Putamen (tissue), 1 donor: ENCODE measurements around the gene OR10A4.
"Not testable (repeated sequence)": the region's sequence is repeated elsewhere in the genome, so short reads cannot be mapped to it uniquely, and the experiment has no call there.

Experiments used
- DNase-seq: peaks from one replicate; pipeline ENCODE4 v3.0.0-alpha.2; 2016; ENCODE audit warnings: low spot score

Gene OR10A4, protein sequence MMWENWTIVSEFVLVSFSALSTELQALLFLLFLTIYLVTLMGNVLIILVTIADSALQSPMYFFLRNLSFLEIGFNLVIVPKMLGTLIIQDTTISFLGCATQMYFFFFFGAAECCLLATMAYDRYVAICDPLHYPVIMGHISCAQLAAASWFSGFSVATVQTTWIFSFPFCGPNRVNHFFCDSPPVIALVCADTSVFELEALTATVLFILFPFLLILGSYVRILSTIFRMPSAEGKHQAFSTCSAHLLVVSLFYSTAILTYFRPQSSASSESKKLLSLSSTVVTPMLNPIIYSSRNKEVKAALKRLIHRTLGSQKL

DNA sequence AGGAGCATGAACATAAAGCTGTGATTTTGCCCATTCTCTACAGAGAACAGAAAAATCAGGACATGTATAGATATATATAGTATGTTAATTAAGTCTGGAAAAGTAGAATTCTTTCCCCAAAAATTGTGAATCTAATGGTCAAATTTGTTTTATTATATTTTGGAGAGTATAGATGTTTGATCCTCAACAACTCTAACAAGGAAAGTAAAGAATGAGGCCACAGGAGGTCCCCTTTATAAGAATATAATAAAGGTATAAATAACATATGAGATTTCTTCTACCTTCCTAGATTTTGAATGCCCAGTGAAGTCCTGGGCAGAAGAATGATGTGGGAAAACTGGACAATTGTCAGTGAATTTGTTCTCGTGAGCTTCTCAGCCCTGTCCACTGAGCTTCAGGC is at the start of gene OR10A4:
TSS of gene OR10A4 (plus strand) at position 301 of the 400 bp plus-strand sequence. CDS start at position 324, 23 bp downstream.
- DNase-seq: no peak

DNA sequence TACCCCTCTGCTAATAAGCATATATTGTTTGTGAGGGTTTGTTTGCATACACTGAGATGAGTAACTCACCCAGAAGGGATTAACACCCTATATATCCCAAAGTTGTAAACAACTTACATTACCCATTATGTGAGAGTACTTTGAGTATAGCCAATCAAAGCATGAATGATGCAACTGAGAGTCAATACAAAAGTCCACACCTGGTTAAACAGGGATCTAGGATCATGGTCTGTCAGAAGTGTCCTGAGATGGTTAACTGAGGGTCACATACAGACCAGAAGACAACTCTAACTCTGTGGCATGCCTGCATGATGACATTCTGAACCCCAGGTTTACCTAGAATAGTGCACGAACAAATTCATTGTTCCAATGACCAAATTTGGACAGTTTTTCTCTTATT is 48.3 kb upstream of the OR10A4 start:
- DNase-seq: no peak

DNA sequence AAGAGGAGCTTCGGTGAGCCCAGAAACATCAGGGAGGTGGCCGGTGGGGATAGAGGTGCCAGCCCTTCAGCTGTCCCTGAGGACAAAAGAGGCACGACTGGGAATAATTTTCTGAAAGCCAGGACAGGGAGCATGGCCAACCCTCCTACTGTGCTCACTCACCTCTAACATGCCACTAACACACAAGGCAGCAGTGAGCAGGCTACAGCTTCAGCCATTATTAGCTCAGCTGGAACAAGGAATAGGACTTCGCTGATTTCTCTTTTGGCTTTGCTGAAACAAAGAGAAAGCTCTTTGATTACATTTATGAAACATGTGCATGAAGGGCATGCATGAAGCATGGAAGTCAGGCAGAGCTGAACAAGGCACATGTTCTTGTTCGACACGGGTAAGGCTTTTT is 43.1 kb upstream of the OR10A4 start:
- no peak for DNase-seq

DNA sequence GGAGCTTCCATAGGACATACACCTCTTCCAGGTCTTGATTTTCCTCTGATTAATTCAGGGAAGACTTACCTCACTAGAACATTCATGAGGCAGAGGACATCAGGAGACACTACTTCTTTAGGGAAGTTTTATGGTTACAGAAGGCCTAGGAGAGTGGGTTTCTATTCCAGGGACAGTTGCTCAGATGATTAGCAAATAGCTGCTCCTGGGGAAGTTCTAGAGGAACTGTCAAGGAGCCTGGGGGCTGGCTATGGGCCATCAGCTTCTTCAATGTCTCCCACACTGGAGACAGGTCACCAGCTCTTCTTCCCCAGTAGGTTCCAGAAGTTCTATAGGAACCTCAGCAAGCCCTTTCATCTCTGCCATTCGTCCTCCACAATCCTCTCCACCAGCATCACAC is 42.4 kb upstream of the OR10A4 start:
- DNase-seq: no peak

DNA sequence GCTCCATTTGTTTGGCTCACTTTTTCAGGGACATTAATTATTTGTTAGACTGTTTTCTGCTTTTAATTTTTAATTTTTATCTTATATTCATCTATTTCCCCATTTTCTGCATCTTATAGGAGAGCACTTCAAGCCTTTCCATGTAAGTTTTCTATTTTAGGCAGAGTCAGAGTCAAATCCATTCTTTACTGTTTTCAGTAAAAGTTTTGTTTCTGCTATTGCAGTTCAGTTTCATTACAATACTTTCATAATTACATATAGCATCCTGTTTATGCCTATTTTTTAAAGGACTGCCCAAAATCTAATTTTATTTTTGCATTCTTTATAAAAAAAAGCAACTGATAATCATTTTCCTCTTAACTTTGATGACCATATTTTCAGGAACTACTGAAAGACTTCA is 34.7 kb upstream of the OR10A4 start:
- DNase-seq: no peak

DNA sequence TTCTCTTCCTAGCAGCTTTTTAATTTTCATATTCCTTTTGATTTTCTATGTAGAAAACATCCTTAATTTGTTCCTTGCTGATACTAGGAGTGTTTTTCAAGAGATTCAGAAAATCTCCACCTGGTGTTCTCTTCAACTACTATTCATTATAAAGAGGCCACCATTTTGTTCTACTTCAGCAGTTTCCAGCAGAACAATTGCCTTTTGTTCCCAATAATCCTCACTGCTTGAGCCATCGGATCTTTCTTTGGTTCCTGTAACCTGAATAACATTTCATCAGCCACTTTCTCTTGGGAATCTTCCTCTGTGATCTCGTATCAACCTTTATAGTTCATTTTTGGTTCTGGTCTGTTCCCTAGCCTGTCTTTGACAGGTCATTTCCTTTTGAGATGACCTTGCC is 32.8 kb upstream of the OR10A4 start:
- no peak for DNase-seq

DNA sequence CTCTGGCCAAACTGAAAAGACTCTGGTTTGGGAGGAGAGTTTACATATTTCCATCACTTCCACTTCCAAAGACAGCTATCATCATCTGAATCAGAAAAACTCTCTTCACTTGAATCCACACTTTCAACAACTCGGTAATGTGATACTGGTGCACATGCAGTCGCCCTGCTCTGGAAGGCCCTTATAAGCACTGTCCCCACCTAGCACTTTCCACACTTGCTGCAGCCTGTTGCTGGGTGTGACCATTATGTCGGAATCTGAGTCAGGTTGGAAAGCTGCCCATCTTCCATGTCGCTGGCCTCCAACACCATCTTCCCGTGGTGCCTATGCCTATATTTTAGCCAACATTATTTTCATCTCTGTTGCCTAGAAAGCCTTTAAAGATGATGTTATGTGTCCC is 32.1 kb upstream of the OR10A4 start:
- DNase-seq: no peak

DNA sequence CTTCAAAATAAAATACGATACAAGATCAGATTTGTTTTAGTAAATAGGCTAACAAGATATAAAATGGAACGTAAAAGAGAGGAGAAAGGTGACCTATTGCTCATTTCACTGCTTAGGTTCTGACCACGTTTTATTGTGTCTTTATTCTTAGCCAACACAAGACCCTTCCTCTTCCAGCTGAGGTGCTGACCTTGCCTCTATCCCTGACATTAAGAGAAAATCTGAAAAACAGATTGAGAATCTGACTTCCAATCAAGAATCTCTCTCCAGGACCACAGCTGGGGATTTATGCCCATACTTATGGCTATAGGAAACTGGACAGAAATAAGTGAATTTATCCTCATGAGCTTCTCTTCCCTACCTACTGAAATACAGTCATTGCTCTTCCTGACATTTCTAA is 31.0 kb upstream of the OR10A4 start, which contains the start of gene OR10A5:
TSS of gene OR10A5 (plus strand) at position 301 of the 400 bp plus-strand sequence. CDS start at position 301, 0 bp downstream.
- no peak for DNase-seq

DNA sequence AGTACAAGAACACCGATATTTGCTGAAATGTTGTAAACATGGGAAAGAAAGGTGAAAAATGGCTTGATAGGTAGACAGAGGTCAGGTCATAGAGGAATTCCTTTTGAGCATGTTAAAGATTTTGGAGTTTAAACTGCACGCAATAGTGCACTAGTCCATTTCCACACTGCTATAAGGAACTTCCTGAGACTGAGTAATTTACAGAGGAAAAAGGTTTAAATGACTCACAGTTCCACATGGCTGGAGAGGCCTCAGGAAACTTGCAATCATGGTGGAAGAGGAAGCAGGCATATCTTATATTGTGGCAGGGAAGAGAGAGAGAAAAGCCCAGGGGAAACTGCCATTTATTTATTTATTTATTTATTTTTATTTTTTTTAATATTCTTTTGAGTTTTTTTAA is 25.9 kb upstream of the OR10A4 start:
- DNase-seq: no peak

DNA sequence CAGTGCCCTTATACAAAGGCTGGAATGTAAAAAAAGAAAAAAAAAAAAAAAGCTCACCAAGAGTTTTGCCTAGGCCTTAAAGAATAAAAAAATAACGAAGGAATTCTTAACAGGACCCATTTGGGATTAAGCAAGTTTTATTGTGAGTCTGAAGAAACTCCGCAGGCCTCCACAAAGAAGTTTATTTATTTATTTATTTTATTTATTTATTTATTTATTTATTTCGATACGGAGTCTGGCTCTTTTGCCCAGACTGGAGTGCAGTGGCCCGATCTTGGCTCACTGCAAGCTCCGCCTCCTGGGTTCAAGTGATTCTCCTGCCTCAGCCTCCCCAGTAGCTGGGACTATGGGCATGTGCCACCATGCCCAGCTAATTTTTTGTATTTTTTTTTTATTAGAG is 21.6 kb upstream of the OR10A4 start:
- DNase-seq: not testable (repeated sequence)

DNA sequence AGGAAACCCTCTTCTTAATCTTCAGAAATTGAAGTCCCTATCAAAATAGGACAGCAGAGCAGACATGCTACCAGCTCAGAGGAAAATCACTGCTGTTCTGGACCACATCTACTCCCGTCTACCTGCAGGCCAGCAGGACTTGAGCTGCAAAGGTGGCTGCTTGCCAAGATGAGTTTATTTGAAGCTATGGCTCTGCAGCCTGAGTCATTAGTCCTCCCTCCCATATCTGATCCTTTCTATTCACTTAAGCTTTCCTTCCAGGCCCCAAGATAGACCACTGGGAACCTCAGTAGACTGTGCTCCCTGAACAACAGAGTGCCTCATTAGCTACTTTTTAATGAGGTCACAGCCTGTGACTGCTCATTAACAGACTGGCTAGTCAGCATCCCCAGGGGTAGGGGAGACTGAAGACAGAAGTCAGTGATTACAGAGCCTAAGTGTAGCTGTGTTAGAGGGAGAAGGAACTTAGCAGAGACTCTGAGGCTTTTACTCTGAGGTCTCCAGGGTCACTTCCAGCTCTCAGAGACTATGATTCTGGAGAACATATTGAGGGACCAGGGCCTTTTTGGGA is 20.4 kb upstream of the OR10A4 start:
- no peak for DNase-seq

DNA sequence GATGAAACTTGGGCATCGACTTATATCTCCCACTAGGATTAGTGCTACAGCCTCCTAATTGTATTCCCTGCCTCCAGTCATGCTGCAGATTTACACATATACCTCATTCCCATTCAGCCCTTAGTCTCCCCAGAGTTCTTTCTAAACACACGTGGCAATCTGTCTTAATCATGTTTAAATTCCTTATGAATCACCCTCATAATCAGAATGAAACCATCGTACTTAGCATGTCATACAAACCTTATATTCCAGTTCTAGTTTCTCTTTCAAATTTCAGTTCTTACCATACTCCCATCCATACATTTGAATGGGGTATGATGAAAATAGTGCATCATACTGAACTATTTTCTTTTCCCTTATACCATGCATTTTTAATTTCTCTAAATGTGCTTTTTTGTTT is 19.6 kb upstream of the OR10A4 start:
- no peak for DNase-seq

DNA sequence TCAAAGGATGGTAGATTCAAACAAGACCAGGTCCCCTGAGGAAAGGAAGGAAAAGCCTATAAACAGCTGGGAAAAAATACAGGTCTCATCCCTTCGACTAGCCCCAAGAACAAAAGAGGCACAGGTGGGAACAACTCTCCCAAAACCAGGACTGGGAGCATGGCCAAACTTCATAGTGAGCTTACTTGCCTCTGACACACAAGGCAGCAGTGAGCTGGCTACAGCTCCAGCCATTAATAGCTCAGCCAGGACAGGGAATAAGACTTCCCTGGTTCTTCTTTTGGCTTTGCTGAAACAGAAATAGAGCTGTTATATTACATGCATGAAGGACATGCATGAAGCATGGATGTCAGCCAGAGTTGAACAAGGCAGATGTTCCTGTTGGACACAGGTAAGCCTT is 13.5 kb upstream of the OR10A4 start, which contains the start of gene OR10A2:
TSS of gene OR10A2 (plus strand) at position 97 of the 400 bp plus-strand sequence. CDS start 6,698 bp downstream, outside the sequence.
- no peak for DNase-seq

DNA sequence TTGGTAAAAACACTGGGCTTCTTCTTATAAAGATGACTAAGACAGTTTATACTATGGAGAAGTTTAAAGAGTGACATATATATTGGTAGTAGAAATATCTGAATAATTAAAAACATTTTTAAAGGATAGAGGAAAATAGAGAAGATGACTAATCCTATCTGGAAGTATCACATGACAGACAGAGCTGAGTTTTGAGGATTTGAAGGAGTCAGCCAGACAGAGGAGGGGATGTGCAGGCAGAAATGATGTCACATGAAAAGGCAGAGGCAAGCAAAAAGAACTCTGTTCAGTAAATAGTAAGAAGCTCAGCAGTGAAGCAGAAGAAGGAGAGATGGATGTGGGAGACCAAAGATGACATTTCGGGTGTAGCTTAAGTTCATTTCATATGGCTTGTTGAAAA is 12.0 kb upstream of the OR10A4 start:
- DNase-seq: peak; percentile 9

DNA sequence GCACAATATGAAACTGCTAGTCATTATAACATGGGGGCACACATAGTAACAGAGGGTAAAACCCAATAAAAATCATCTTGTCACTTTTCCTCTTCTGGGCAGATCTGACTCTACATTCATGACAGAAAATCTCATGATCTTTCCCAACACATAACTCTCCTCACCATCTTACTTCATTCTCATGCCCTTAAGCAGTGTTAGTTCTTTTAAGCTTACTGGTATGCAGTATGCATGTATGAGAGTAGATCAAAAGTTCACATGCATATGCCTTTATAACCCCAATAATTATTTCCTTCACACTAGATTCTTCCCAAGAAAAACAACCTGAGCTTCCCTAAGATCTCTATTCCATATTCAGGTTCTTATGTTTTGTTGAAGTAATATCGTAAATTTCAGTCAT is 5.1 kb upstream of the OR10A4 start:
- no peak for DNase-seq

DNA sequence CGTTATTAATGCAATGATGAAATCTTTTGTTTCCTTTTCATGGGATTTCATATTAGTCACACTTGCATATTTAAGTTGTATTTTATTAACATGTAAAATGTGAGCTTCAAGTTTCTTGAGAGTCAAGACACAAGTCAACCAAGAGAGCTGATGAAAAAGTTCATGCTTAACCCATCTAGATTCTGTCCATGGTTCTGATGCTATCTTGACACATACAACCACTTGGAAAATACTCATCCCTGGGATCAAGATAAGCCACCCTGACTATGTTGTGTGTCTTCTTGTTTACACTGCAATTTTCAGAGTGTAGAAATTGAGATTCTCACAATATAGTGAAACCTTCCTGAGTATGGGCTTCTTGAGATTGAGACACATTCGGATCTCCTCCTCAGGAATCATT is 664 bp upstream of the OR10A4 start:
- DNase-seq: no peak

DNA sequence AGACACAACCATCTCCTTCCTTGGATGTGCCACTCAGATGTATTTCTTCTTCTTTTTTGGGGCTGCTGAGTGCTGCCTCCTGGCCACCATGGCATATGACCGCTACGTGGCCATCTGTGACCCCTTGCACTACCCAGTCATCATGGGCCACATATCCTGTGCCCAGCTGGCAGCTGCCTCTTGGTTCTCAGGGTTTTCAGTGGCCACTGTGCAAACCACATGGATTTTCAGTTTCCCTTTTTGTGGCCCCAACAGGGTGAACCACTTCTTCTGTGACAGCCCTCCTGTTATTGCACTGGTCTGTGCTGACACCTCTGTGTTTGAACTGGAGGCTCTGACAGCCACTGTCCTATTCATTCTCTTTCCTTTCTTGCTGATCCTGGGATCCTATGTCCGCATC is 489 bp downstream of the OR10A4 start:
- DNase-seq: no peak

DNA sequence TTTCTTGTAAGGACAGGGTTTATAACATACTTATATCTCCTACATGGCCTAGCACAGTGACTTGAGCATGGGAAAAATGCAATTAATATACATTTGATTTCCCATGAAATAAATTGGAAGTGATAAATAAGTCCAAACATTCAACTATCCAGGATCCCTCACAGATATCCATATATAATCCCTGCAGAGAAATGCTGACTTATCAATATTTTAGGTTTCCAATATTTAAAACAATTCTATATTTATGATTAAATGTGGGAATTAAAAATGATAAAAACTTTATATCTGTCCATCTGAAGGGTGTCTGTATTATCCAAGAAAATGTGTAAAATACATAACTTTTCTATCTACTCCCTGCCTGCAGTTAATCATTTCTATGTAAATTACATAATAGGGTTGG is 6.3 kb downstream of the OR10A4 start:
- DNase-seq: no peak

DNA sequence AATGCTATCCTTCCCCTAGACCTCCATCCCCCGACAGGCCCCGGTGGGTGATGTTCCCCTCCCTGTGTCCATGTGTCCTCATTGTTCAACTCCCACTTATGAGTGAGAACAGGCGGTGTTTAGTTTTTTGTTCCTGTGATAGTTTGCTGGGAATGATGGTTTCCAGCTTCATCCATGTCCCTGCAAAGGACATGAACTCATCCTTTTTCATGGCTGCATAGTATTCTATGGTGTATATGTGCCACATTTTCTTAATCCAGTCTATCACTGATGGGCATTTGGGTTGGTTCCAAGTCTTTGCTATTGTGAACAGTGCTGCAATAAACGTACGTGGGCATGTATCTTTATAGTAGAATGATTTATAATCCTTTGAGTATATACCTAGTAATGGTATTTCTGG is 11.3 kb downstream of the OR10A4 start:
- DNase-seq: not testable (repeated sequence)

DNA sequence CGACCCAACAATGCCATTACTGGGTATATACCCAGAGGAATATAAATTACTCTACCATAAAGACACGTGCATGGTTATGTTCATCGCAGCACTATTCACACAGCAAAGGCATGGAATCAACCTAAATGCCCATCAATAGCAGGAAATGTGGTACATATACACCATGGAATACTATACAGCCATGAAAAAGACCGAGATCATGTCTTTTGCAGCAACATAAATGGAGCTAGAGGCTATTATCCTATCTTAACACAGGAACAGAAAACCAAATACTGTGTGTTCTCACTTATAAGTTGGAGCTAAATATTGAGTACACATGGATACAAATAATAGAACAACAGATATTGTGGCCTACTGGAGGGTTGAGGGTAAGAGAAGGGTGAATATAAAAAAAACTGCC is 12.4 kb downstream of the OR10A4 start:
- no peak for DNase-seq

DNA sequence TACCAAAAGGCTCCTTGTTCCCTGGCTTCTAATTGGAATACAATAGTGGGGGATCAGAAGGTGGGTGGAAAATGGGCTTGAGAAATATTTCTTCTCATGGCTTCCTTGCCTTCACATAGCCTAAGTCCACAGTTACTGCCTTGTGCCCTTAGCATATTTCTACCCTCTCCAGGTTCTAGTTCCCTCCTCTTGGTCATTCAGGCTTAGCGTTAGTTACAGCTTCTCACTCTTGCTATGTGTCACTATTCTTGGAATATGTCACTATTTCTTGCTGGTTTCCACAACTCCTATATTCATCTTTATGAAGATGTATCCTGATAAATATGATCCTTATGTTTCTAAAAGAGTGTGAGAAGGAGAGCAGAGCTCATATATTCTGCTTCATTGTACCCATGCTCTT is 13.4 kb downstream of the OR10A4 start:
- no peak for DNase-seq

DNA sequence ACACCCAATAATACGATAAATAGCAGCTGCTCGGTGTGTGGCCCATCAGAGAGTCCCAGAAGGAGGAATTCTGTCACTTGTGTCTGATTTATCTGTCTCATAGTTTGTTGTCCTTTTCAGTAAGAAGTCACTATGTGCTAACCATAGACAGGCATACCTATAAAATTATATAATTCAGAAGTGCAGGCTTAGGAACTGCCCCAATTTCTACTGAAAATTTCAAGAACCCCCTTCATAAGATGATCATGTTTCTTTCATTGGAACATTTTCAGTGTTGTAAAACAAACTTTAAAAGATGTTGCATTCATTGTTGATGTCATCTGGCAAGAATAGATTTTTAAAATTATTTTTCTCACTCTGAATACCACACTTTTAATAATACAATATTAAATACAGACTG is 16.0 kb downstream of the OR10A4 start, which contains the start of gene OR2D2:
TSS of gene OR2D2 (minus strand) at position 101 of the 400 bp plus-strand sequence. CDS start at position 101, 0 bp downstream.
- DNase-seq: no peak

DNA sequence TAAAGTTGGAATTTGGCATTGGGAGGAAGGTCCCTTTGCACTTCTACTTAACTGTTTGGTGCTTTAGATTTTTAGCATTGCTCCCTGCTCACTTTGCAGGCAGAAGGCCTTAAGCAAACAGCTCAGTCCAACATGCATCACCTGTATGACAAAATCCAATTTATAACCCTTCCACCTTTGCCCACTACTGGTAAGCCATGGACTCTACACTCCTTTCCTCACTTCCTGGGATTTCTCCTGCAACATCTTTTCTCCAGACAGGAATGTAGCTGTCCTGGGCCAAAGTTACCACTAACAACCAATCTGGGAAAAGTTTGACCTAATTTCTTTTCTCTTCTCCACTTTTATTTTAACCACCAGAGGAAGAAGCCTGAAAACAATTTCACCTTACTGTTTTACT is 17.7 kb downstream of the OR10A4 start:
- DNase-seq: no peak

DNA sequence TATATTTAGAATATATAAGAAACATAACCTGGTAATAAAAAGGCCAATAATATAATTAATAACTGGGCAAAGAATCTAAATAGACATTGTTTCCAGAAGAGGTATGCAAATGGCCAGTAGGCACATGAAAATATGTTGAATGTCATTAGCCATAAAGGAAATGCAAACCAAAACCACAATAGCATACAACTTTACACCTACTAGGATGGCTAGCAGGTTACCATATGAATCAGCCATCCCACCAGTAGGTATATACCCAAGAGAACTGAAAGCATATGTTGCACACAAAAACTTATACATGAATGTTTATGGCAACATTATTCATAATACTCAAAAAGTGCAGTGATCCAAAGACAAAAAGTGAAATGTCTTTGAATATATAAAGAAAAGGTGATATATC is 18.6 kb downstream of the OR10A4 start:
- DNase-seq: no peak
